GM12801 (cell line): ENCODE results near the gene ADAMTS7.

Experiments used
- CTCF ChIP-seq: IDR thresholded peaks from one replicate; pipeline ENCODE4 v1.5.1; 2011; ENCODE audit warnings: control low read depth; ENCODE audit not compliant: insufficient read length; ENCODE audit errors: extremely low read depth

The ADAMTS7 gene

GRCh38 chr15:78772738-78773137 is 38.5 kb downstream of the ADAMTS7 start:
- TF ChIP-seq CTCF = no peak

GRCh38 chr15:78768531-78769408 is 42.5 kb downstream of the ADAMTS7 start:
- TF ChIP-seq CTCF = no peak

GRCh38 chr15:78768096-78768495 is 43.2 kb downstream of the ADAMTS7 start:
- TF ChIP-seq CTCF = no peak

GRCh38 chr15:78767331-78767951 is 43.8 kb downstream of the ADAMTS7 start:
- no peak for TF ChIP-seq CTCF

GRCh38 chr15:78766041-78766440 is 45.2 kb downstream of the ADAMTS7 start:
- TF ChIP-seq CTCF = no peak

GRCh38 chr15:78763796-78764241 is 47.4 kb downstream of the ADAMTS7 start:
- no peak for TF ChIP-seq CTCF

GRCh38 chr15:78762985-78763795 is 48.1 kb downstream of the ADAMTS7 start:
- TF ChIP-seq CTCF = no peak
